Measurements from ENCODE around the gene PAN2.
"Not testable (repeated sequence)": the region's sequence is repeated elsewhere in the genome, so short reads cannot be mapped to it uniquely, and the experiment has no call there.

Gene PAN2

GRCh38 chr12:56346675-56347074, 12.9 kb upstream of the PAN2 start:
- no peak for DNase-seq

- not testable (repeated sequence) for DNase-seq
Observed at GRCh38 chr12:56342290-56342689, 8.5 kb upstream of the PAN2 start.

GRCh38 chr12:56341616-56342015, 7.8 kb upstream of the PAN2 start:
- DNase-seq, result no peak

GRCh38 chr12:56339158-56339422, 5.3 kb upstream of the PAN2 start:
- no peak for DNase-seq

- DNase-seq, result peak; percentile 91
Observed at GRCh38 chr12:56338308-56339157, 4.7 kb upstream of the PAN2 start, which contains the start of gene IL23A. Gene IL23A, plus strand, starts transcription at chr12:56338884. Its CDS starts 161 bp downstream, at chr12:56339045.

GRCh38 chr12:56337753-56338251, 4.0 kb upstream of the PAN2 start:
- DNase-seq, result peak; percentile 27

GRCh38 chr12:56336361-56337167, 2.8 kb upstream of the PAN2 start:
- DNase-seq, result peak; percentile 67

GRCh38 chr12:56335527-56335926, 1.7 kb upstream of the PAN2 start:
- DNase-seq, result not testable (repeated sequence)

GRCh38 chr12:56334490-56334793, 642 bp upstream of the PAN2 start:
- no peak for DNase-seq

GRCh38 chr12:56333197-56333678, 562 bp downstream of the PAN2 start:
- no peak for DNase-seq

- no peak for DNase-seq
Observed at GRCh38 chr12:56332512-56333196, 1.1 kb downstream of the PAN2 start.

GRCh38 chr12:56330936-56331490, 2.8 kb downstream of the PAN2 start:
- DNase-seq, result no peak

- no peak for DNase-seq
Observed at GRCh38 chr12:56326533-56326932, 7.3 kb downstream of the PAN2 start.

GRCh38 chr12:56326126-56326525, 7.7 kb downstream of the PAN2 start:
- no peak for DNase-seq

GRCh38 chr12:56324206-56324605, 9.6 kb downstream of the PAN2 start:
- no peak for DNase-seq

- DNase-seq, result not testable (repeated sequence)
Observed at GRCh38 chr12:56321610-56322009, 12.2 kb downstream of the PAN2 start.

GRCh38 chr12:56321027-56321426, 12.8 kb downstream of the PAN2 start:
- peak; percentile 57 for DNase-seq

- no peak for DNase-seq
Observed at GRCh38 chr12:56317675-56318074, 16.1 kb downstream of the PAN2 start.

- peak; percentile 96 for DNase-seq
Observed at GRCh38 chr12:56315622-56316473, 18.0 kb downstream of the PAN2 start, which contains the start of gene CNPY2. Gene CNPY2, minus strand, starts transcription at chr12:56315988. Its CDS starts 771 bp downstream, at chr12:56315217.

- no peak for DNase-seq
Observed at GRCh38 chr12:56315249-56315621, 18.6 kb downstream of the PAN2 start.

- DNase-seq, result no peak
Observed at GRCh38 chr12:56311003-56311402, 22.8 kb downstream of the PAN2 start.

- no peak for DNase-seq
Observed at GRCh38 chr12:56308714-56309113, 25.1 kb downstream of the PAN2 start.

All from CD4-positive, alpha-beta T cell treated with Interleukin-15 for 1 hour (primary cell).